GM12891 (cell line): ENCODE data around the gene LMO4.

Experiments used
- DNase-seq: peaks from one replicate; pipeline ENCODE4 v3.0.0; 2011; ENCODE audit warnings: low spot score; ENCODE audit not compliant: insufficient read length
- FAIRE-seq: peaks from 2 replicates; lab custom pipeline; 2011; peaks lifted over from hg19 to GRCh38; lab: Jason Lieb, UNC
- PAX5 ChIP-seq: IDR thresholded peaks from 2 replicates; pipeline ENCODE4 v1.6.1; 2011; ENCODE audit warnings: low read length, moderate library complexity, mild to moderate bottlenecking; ENCODE audit not compliant: insufficient read depth, severe bottlenecking
- POLR2A ChIP-seq: IDR thresholded peaks from 2 replicates; pipeline ENCODE4 v1.6.1; 2011; ENCODE audit warnings: low read depth, low read length, control low read depth
- POLR2AphosphoS5 ChIP-seq: IDR thresholded peaks from 2 replicates; pipeline ENCODE4 v1.6.1; 2011; ENCODE audit warnings: low read depth, low read length, control low read depth
- POU2F2 ChIP-seq: IDR thresholded peaks from 2 replicates; pipeline ENCODE4 v1.6.1; 2011; ENCODE audit warnings: low read depth, mild to moderate bottlenecking, control low read depth, low read length, moderate library complexity
- SPI1 ChIP-seq: IDR thresholded peaks from 2 replicates; pipeline ENCODE4 v1.6.1; 2011; ENCODE audit warnings: low read depth, low read length, control low read depth
- TAF1 ChIP-seq: IDR thresholded peaks from 2 replicates; pipeline ENCODE4 v1.6.1; 2011; ENCODE audit warnings: low read depth, low read length, control low read depth

Gene LMO4

GRCh38 chr1:87355894-87356293, 27.2 kb downstream of the LMO4 start:
- TF ChIP-seq POU2F2 = no peak
- no peak for TF ChIP-seq PAX5
- no peak for TF ChIP-seq SPI1
- no peak for TF ChIP-seq TAF1
- no peak for TF ChIP-seq POLR2AphosphoS5
- DNase-seq (no peak), FAIRE-seq (no peak)

- FAIRE-seq (no peak), DNase-seq (no peak)
- no peak for TF ChIP-seq TAF1
- no peak for TF ChIP-seq POLR2A
- TF ChIP-seq PAX5 = no peak
- no peak for TF ChIP-seq POLR2AphosphoS5
- TF ChIP-seq SPI1 = no peak
- no peak for TF ChIP-seq POU2F2
Measured at GRCh38 chr1:87356591-87356990, 27.9 kb downstream of the LMO4 start.

GRCh38 chr1:87358219-87358618, 29.5 kb downstream of the LMO4 start:
- no peak for FAIRE-seq
- TF ChIP-seq POU2F2 = no peak
- no peak for DNase-seq

- no peak for FAIRE-seq
- DNase-seq = no peak
- TF ChIP-seq POU2F2 (no peak), SPI1 (no peak), TAF1 (no peak), POLR2AphosphoS5 (no peak), POLR2A (no peak), PAX5 (no peak)
Measured at GRCh38 chr1:87359586-87359985, 30.9 kb downstream of the LMO4 start.

GRCh38 chr1:87362063-87362833, 33.6 kb downstream of the LMO4 start:
- DNase-seq (no peak), FAIRE-seq (no peak)
- TF ChIP-seq POLR2AphosphoS5 = no peak
- TF ChIP-seq POLR2A = no peak
- TF ChIP-seq TAF1 = no peak
- TF ChIP-seq SPI1 = no peak
- no peak for TF ChIP-seq POU2F2
- no peak for TF ChIP-seq PAX5

GRCh38 chr1:87362834-87363426, 34.2 kb downstream of the LMO4 start:
- FAIRE-seq = no peak
- DNase-seq = no peak
- no peak for TF ChIP-seq TAF1
- no peak for TF ChIP-seq PAX5
- no peak for TF ChIP-seq POLR2A
- TF ChIP-seq SPI1 = no peak
- TF ChIP-seq POLR2AphosphoS5 = no peak
- no peak for TF ChIP-seq POU2F2

GRCh38 chr1:87367549-87367948, 38.9 kb downstream of the LMO4 start:
- no peak for FAIRE-seq
- DNase-seq = no peak
- no peak for TF ChIP-seq PAX5
- no peak for TF ChIP-seq POLR2AphosphoS5
- TF ChIP-seq POLR2A = no peak
- TF ChIP-seq TAF1 = no peak
- no peak for TF ChIP-seq SPI1
- TF ChIP-seq POU2F2 = no peak

GRCh38 chr1:87368907-87369306, 40.2 kb downstream of the LMO4 start:
- DNase-seq (no peak), FAIRE-seq (no peak)
- TF ChIP-seq POLR2AphosphoS5 (no peak), POU2F2 (no peak), PAX5 (no peak)

GRCh38 chr1:87369736-87370478, 41.2 kb downstream of the LMO4 start:
- no peak for FAIRE-seq
- DNase-seq = no peak

GRCh38 chr1:87370544-87370943, 41.9 kb downstream of the LMO4 start:
- DNase-seq = no peak
- FAIRE-seq = no peak
- TF ChIP-seq POU2F2 (no peak), TAF1 (no peak), POLR2AphosphoS5 (no peak), SPI1 (no peak), POLR2A (no peak), PAX5 (no peak)

More at GRCh38 chr1:87369736-87370478, 41.2 kb downstream of the LMO4 start:
- TF ChIP-seq PAX5 (no peak), POLR2AphosphoS5 (no peak)
